CD4-positive, CD25-positive, alpha-beta regulatory T cell (primary cell): ENCODE measurements around the gene KDM3A. TPM values are rescaled to one million over a fixed set of nuclear protein-coding genes. Genes with fewer than 3 reads are reported as not detected.

Experiments
- ATAC-seq, 2 donors: fragments of 150-1000 bp; cut with Tn5 transposase; one replicate each; pipeline ENCODE4 v1.10.0; 2021; ENCODE audit warnings: low read depth in 2 of 2, moderate number of reproducible peaks in 2 of 2, moderate library complexity in 1 of 2
- DNase-seq, 3 donors: peaks; one replicate each; pipeline versions ENCODE4 v3.0.0 to v3.0.0-alpha.2; 2012 to 2022; ENCODE audit warnings: mixed read lengths in 1 of 3
- H3K27ac ChIP-seq: one replicate; pipeline ENCODE4 v1.7.0; 2013; ENCODE audit warnings: mild to moderate bottlenecking, low read length; ENCODE audit not compliant: insufficient read depth, poor library complexity, severe bottlenecking
- H3K27me3 ChIP-seq: one replicate; pipeline ENCODE4 v1.7.0; 2013; ENCODE audit warnings: low read length; ENCODE audit not compliant: control insufficient read depth, insufficient read depth
- H3K36me3 ChIP-seq: one replicate; pipeline ENCODE4 v1.7.0; 2013; ENCODE audit warnings: mild to moderate bottlenecking, low read length, moderate library complexity; ENCODE audit not compliant: control insufficient read depth, insufficient read depth
- H3K4me1 ChIP-seq: 2 replicates; pipeline ENCODE4 v1.7.0; 2013; ENCODE audit warnings: mild to moderate bottlenecking, low read length; ENCODE audit not compliant: insufficient read depth, control insufficient read depth, poor library complexity, severe bottlenecking
- H3K4me3 ChIP-seq: one replicate; pipeline ENCODE4 v1.7.0; 2013; ENCODE audit warnings: low read depth, mild to moderate bottlenecking, low read length, moderate library complexity
- H3K9me3 ChIP-seq, 2 experiments: 1 replicate in 1 of 2; 2 replicates in 1 of 2; pipeline ENCODE4 v1.7.0; 2013; ENCODE audit warnings: low read length in 2 of 2, mild to moderate bottlenecking in 1 of 2, moderate library complexity in 1 of 2; ENCODE audit not compliant: control insufficient read depth in 2 of 2
- H3K27ac Mint-ChIP-seq, 3 donors: one replicate each; pipeline ENCODE4 v1.8.0; 2020 to 2022; ENCODE audit warnings: mild to moderate bottlenecking in 3 of 3, mixed read lengths in 3 of 3, moderate library complexity in 2 of 3
- H3K27me3 Mint-ChIP-seq: one replicate; pipeline ENCODE4 v1.8.0; 2022; ENCODE audit warnings: mild to moderate bottlenecking, mixed read lengths
- H3K36me3 Mint-ChIP-seq: one replicate; pipeline ENCODE4 v1.8.0; 2020; ENCODE audit warnings: mixed read lengths
- H3K4me1 Mint-ChIP-seq, 4 donors: one replicate each; pipeline ENCODE4 v1.8.0; 2020 to 2022; ENCODE audit warnings: mixed read lengths in 4 of 4, mild to moderate bottlenecking in 1 of 4
- H3K4me3 Mint-ChIP-seq, 4 donors: one replicate each; pipeline ENCODE4 v1.8.0; 2020 to 2022; ENCODE audit warnings: mild to moderate bottlenecking in 4 of 4, mixed read lengths in 4 of 4, moderate library complexity in 3 of 4
- H3K9me3 Mint-ChIP-seq, 7 donors: one replicate each; pipeline ENCODE4 v1.8.0; 2020 to 2022; ENCODE audit warnings: mixed read lengths in 7 of 7, mild to moderate bottlenecking in 3 of 7, moderate library complexity in 2 of 7
- polyA plus RNA-seq, 4 donors: library from polyadenylated mRNA; unstranded; fragments of 300-500 nt; fragmentation: Illumina TruSeq; gene quantifications; one replicate each; pipeline ENCODE4 v1.2.3, GENCODE V29; 2021
- total RNA-seq: library from RNA; stranded (reverse); gene quantifications from one replicate; pipeline ENCODE4 v1.2.3, GENCODE V29; 2022

KDM3A gene, protein sequence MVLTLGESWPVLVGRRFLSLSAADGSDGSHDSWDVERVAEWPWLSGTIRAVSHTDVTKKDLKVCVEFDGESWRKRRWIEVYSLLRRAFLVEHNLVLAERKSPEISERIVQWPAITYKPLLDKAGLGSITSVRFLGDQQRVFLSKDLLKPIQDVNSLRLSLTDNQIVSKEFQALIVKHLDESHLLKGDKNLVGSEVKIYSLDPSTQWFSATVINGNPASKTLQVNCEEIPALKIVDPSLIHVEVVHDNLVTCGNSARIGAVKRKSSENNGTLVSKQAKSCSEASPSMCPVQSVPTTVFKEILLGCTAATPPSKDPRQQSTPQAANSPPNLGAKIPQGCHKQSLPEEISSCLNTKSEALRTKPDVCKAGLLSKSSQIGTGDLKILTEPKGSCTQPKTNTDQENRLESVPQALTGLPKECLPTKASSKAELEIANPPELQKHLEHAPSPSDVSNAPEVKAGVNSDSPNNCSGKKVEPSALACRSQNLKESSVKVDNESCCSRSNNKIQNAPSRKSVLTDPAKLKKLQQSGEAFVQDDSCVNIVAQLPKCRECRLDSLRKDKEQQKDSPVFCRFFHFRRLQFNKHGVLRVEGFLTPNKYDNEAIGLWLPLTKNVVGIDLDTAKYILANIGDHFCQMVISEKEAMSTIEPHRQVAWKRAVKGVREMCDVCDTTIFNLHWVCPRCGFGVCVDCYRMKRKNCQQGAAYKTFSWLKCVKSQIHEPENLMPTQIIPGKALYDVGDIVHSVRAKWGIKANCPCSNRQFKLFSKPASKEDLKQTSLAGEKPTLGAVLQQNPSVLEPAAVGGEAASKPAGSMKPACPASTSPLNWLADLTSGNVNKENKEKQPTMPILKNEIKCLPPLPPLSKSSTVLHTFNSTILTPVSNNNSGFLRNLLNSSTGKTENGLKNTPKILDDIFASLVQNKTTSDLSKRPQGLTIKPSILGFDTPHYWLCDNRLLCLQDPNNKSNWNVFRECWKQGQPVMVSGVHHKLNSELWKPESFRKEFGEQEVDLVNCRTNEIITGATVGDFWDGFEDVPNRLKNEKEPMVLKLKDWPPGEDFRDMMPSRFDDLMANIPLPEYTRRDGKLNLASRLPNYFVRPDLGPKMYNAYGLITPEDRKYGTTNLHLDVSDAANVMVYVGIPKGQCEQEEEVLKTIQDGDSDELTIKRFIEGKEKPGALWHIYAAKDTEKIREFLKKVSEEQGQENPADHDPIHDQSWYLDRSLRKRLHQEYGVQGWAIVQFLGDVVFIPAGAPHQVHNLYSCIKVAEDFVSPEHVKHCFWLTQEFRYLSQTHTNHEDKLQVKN (N-terminal part only)
- total RNA-seq (138 TPM), polyA plus RNA-seq (10 to 100 TPM; 22.7 to 32.9 (median 28.5) TPM)

DNA sequence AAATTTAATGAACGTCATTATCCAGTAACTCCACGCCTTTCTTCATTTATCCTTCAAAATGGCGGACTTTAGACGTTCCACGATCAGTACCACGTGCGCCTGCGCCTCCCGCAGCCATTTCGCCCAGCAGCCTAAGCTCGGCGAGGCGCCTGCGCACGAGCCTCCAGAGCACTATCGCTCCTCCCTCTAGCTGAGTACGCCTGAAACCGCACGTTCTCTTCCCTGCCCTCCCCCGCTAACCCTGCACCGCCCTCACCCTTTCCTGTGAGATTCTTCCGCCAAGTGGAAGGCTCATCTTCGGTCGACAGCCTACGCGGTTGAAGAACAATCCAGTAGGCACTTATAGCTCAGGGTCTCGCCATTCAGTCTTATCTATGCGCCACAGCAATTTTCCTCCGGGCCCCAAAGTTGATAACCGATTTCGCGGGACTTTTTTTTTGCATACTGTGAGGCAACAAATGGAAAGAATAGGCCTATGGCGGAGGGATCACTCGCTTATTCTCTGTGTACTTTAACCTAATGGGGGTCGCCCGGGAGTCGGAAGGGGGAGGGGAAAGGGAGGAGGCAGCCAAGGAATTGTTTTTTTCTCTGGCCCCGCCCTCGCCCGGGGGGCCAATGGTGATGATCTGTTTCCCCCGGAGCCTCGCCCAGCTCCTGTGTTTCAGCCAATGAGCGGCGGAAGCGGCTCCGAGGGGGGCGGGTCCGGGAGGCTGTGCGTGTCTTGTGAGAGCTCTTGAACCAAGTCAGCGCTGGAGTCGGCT, at the start of gene KDM3A:
TSS of gene KDM3A (plus strand) at position 741 of the 761 bp plus-strand sequence. CDS start 677 bp downstream, outside the sequence.
- ATAC-seq (peak; percentile 86), DNase-seq (peak; percentile 99)
- peak within 1 kb of the TSS; percentile 89 for H3K27ac ChIP-seq
- H3K27ac Mint-ChIP-seq: peak within 1 kb of the TSS; percentile 95 to 99 (median 98)
- peaks cover 0 to 29% (median 14%) of the 10 kb centered on the region in 7 donors for H3K9me3 Mint-ChIP-seq
- H3K4me3 Mint-ChIP-seq: peak within 1 kb of the TSS; percentile 94 to 99 (median 98)
- peaks cover 14% of the 10 kb centered on the region for H3K27me3 Mint-ChIP-seq
- H3K36me3 ChIP-seq: peaks cover 13% of the 10 kb centered on the region
- peak within 1 kb of the TSS; percentile 97 for H3K4me3 ChIP-seq
- peaks cover 27 to 28% of the 10 kb centered on the region in 2 experiments for H3K9me3 ChIP-seq
- peaks cover 2% of the 10 kb centered on the region for H3K27me3 ChIP-seq
- H3K36me3 Mint-ChIP-seq: peaks cover 21% of the 10 kb centered on the region
- peaks cover 27 to 48% (median 42%) of the 10 kb centered on the region in 4 donors for H3K4me1 Mint-ChIP-seq
- H3K4me1 ChIP-seq: peaks cover 39% of the 10 kb centered on the region

DNA sequence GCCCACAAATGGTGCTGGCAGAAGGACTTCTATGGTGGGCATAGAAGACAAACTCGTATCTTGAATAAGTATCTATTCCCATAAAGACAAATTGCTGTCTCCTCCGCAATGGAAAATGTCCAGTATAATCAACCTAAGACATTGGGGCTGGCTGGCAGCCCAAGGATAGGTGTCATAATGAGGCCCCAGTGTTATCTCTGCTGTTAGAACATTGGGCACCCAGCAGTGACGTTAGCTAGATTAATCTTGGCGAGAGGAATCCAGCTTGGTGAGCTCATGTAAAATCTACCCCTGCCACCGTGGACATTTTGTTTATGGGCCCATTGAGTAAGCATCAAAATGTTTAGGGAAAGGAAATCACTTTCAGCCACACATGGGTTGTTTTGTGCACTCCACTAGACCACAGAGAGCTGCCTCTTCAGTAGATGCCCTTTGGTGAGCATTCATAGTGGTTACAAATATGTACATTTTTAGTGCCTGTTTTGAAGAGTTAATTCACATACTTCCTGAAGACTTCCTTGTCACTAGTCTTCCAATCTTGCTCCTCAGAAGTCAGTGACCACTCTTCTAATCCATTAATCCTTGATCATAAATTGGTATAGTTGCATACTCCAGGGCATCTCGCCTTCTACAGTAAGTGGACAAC, 48.2 kb upstream of the KDM3A start:
- Mint-ChIP-seq H3K27ac (no peak overlapping the region), H3K4me3 (no peak overlapping the region), H3K9me3 (peaks cover 0 to 5% (median 0%) of the 10 kb centered on the region in 7 donors), H3K27me3 (peaks cover 20% of the 10 kb centered on the region), H3K4me1 (peaks cover 0 to 8% (median 0%) of the 10 kb centered on the region in 4 donors), H3K36me3 (no peaks in the 10 kb centered on the region)
- no peaks in the 10 kb centered on the region for H3K9me3 ChIP-seq
- H3K27me3 ChIP-seq: peaks cover 3% of the 10 kb centered on the region
- no peak overlapping the region for H3K4me3 ChIP-seq
- no peaks in the 10 kb centered on the region for H3K36me3 ChIP-seq
- H3K4me1 ChIP-seq: no peaks in the 10 kb centered on the region
- ATAC-seq (no peak), DNase-seq (no peak)
- H3K27ac ChIP-seq: no peak overlapping the region

DNA sequence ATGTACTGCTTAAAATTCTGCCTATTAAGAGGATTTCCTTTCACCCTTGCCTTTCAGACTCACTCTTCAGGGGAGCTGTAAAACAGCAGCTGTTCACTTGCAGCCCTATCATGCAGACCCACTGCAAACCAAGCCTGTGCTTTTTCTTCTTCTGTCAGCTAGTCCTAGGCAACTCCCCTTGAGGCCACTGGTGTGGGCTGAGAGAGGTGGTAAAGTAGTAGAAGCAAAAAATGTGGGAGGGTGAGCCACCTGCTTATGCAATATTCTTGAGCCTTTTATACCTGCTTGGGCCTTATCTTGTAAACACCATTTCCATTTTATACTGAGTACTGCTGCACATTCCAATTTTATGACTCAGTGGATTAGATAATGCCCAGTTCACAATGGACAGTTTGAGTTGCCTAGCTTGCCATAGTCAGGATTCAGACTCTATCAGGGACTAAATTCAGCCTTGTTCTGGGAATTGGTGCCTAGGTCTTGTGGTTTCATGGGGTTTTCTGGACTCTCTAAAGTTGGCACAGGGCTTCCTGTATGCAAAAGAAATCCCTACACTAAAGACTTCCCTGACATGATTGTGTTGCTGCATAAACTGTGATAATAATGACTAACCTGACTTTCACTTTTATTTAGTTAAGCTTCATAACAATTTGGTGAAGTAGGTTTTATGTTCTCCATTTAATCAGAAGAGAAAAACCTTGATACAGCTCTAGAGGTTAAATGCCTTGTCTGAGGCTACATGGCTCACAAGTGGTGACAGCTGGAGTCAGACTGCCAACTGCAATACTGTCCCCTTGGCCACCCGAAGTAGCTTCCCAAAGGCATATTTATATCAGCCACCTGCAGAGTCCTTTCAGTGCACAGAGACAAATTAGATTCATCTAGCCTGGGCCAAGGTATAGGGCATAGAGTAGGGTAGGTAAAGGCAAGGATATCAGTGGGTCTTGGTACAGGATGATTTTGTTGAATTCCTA, 47.4 kb upstream of the KDM3A start:
- no peak overlapping the region for H3K4me3 ChIP-seq
- peaks cover 3% of the 10 kb centered on the region for H3K27me3 ChIP-seq
- ATAC-seq (no peak), DNase-seq (no peak)
- Mint-ChIP-seq H3K9me3 (peaks cover 0 to 5% (median 0%) of the 10 kb centered on the region in 7 donors), H3K4me3 (no peak overlapping the region), H3K27me3 (peaks cover 29% of the 10 kb centered on the region), H3K4me1 (peaks cover 0 to 8% (median 0%) of the 10 kb centered on the region in 4 donors), H3K36me3 (no peaks in the 10 kb centered on the region), H3K27ac (no peak overlapping the region)
- no peaks in the 10 kb centered on the region for H3K9me3 ChIP-seq
- no peaks in the 10 kb centered on the region for H3K36me3 ChIP-seq
- H3K27ac ChIP-seq: no peak overlapping the region
- no peaks in the 10 kb centered on the region for H3K4me1 ChIP-seq

DNA sequence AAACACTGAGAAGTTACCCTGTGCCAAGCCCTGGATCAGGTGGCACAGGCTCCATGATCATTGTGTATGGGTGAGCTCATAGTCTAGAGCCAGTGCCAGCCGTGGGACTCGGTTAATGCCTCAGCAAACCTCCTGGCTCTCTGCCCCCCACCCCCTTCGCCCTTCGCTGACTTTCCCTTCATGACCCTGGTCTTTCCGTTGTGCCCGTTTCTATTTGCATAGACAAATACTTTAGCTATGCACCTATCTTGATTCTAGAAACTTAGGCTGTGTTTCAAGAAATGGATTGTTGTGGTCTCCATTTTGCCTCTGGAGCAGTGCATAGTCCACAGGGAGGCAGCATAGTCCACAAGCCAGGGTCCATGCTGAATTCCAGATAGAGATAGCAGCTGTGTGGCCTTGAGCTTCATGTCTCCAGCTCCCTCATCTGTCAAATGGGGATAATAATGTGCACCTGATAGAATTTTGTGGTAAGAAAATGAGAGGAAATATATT, 44.8 kb upstream of the KDM3A start:
- Mint-ChIP-seq H3K4me3 (no peak overlapping the region), H3K27ac (no peak overlapping the region), H3K9me3 (peaks cover 0 to 4% (median 1%) of the 10 kb centered on the region in 7 donors), H3K36me3 (no peaks in the 10 kb centered on the region), H3K4me1 (peaks cover 0 to 8% (median 0%) of the 10 kb centered on the region in 4 donors), H3K27me3 (peaks cover 35% of the 10 kb centered on the region)
- Histone ChIP-seq H3K9me3 (no peaks in the 10 kb centered on the region), H3K4me3 (no peak overlapping the region), H3K36me3 (no peaks in the 10 kb centered on the region), H3K4me1 (no peaks in the 10 kb centered on the region), H3K27me3 (peaks cover 8% of the 10 kb centered on the region), H3K27ac (no peak overlapping the region)
- ATAC-seq (no peak), DNase-seq (peak in 1 of 3 donors; percentile 25)

DNA sequence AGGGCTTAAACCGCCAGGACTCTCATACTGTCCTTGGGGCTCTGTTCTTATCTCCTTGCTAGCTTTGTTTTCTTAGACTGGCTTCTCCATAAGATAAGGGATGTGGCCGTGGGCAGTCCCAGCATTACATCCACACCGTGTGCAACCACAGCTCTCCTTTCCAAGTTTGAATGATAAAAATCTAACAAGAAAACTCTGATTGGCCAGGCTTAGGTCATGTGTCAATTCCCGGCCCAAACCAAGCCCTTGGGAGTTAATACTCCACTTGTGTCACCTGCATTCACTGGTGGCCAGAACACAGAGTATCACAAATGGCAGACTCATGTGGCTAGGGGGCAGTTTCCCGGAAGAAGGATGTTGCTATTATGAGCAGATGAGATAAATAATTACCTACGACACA, 43.2 kb upstream of the KDM3A start:
- no peak overlapping the region for H3K4me3 Mint-ChIP-seq
- no peaks in the 10 kb centered on the region for H3K36me3 Mint-ChIP-seq
- H3K27me3 Mint-ChIP-seq: peaks cover 49% of the 10 kb centered on the region
- H3K4me3 ChIP-seq: no peak overlapping the region
- no peaks in the 10 kb centered on the region for H3K4me1 ChIP-seq
- no peak overlapping the region for H3K27ac Mint-ChIP-seq
- peaks cover 0 to 4% (median 0%) of the 10 kb centered on the region in 7 donors for H3K9me3 Mint-ChIP-seq
- no peak overlapping the region for H3K27ac ChIP-seq
- no peaks in the 10 kb centered on the region for H3K9me3 ChIP-seq
- no peak for ATAC-seq
- no peaks in the 10 kb centered on the region for H3K36me3 ChIP-seq
- peaks cover 8% of the 10 kb centered on the region for H3K27me3 ChIP-seq
- H3K4me1 Mint-ChIP-seq: peaks cover 0 to 8% (median 0%) of the 10 kb centered on the region in 4 donors
- DNase-seq: no peak
